IgD-negative memory B cell (primary cell): ENCODE measurements around the gene SGMS1. TPM values are rescaled to one million over a fixed set of nuclear protein-coding genes. Genes with fewer than 3 reads are reported as not detected.

ENCODE experiments used
- polyA plus RNA-seq: library from polyadenylated mRNA; unstranded; fragments of 300-500 nt; fragmentation: Illumina TruSeq; gene quantifications from one replicate; pipeline ENCODE4 v1.2.3, GENCODE V29; 2021

The SGMS1 gene
- polyA plus RNA-seq, 1 donor from 2014 or later: 12.4 TPM

Other genes starting within 250 kb of the SGMS1 start
- 0.61 TPM for gene ASAH2B, start 116.0 kb upstream of the SGMS1 start, polyA plus RNA-seq